Stimulated activated naive CD4-positive, alpha-beta T cell (primary cell): ENCODE data around the gene GDPD5.
"Not testable (repeated sequence)": the region's sequence is repeated elsewhere in the genome, so short reads cannot be mapped to it uniquely, and the experiment has no call there.

Source experiments
- DNase-seq, 6 experiments: peaks; one replicate each; lab custom pipeline; 2025; lab: John Stamatoyannopoulos, UW

Gene GDPD5

DNA sequence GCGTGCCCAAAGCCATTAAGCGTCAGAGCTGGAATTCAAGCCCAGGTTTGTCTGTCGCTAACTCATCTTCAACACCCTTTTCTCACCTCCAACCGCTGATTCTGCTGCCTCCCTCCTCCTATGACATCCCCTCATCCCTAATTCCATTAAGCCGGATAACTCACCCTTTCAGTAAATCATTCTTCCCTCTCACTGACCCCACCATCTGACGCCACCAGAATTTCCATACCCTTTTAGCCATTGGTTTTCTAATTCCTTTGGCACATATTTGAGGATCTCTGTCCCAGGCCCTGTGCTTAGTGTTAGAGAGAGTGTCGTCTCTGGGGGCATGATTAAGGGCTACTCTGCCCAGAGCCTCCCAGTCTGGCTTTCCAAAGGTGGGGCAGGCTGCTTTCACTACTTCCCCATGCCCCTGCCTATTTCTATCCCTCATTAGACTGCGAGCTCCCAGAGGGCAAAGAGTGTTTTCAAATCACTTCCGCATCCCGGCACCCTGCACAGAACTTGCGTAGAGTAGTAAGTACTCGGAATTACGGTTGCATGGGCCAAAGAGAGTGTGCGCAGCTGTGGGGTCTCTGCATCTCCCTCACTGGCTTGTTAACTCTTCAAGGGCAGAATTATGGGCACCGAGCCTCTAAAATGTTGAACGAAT is 96.6 kb downstream of the GDPD5 start:
- no peak for DNase-seq

DNA sequence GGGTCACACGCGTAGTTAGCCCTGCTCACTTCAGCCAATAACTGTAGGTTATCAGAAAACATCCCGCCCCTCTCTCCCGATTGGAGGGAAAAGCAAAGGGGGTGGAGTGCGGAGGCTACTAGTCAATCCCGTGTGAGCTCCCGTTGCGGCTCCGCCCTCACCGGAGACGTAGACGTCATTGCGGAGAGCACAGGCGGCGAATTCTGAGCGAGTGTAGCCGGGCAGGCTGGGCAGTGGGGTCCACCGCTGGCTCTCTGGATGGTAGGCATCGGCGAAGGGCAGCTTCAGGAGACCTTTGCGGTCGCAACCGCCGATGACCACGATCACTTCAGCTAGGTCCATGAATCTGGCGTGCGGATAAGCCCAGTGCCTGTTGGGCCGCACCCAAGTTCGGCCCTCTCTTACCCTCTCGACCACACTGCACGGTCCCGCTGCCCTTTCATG is 97.4 kb downstream of the GDPD5 start:
- peak; percentile 26 to 71 (median 38) for DNase-seq

DNA sequence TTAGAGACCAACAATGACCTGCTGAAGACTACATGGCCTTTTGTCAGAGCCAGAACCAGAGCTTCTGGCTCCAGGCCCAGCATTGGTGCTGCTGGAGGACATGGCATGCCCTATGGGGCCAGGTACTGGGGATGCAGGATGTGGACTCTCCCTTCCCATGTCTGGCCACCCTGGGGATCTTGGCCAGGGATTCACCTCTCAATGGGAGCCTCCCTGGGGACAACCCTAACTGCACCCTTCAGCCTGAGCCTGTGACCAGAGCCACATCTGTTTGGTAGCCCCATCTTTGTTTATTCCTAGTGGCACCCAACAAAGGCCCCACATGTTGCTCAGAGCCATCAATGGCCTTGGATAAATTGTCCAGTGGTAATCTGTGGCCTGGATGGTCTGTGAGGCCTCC is 98.6 kb downstream of the GDPD5 start:
- DNase-seq: no peak

- DNase-seq: no peak
Measured at GRCh38 chr11:75426720-75427086, 99.0 kb downstream of the GDPD5 start.

- no peak for DNase-seq
Measured at GRCh38 chr11:75425422-75425821, 100.3 kb downstream of the GDPD5 start.

GRCh38 chr11:75424396-75424795 is 101.3 kb downstream of the GDPD5 start:
- no peak for DNase-seq

- DNase-seq: no peak
Measured at GRCh38 chr11:75423721-75424120, 102.0 kb downstream of the GDPD5 start.

DNA sequence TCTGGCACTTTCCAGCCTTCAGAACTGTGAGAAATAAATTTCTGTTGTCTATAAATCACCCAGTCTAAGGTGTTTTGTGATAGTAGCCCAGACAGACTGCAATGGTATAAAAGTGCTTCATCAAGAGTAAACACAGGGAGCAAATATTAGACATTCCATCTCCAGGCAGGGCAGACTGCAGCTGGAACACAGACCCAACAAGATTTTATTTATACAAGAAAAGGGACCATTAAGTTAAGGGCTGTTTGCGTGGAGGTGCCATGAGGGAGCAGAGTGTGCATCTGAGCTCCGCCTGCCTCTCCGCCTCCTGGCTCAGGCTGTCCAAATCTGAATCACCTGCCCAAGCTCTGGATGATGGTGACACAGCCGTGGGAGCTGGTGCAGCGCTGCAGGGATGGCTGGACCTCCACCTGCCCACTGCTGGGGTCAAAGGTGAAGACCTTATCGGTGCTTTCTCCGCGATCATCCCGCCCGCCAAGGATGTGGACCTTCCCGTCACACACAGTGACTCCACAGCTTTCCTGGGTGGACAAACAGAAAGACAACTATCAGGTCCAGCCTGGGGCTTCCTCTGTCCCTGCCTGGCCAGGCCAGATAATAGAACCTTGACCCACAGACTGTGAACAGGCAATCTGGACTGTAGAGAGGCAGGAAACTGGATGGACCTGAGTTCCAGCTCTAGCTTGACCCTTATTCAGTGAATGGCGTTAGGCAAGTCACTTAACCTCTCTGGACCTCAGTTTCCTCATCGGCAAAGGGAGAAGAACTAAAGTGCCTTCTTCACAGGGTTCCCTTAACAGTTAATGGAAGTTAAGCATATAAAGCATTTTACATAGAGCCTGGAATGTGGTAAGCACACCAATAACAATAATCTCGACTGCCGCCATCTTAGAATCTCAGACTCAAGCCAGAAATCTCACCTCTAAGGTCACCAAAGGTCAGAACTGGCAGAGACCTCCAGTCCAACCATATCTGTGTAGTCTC is 103.2 kb downstream of the GDPD5 start:
- no peak for DNase-seq

GRCh38 chr11:75421902-75422247 is 103.9 kb downstream of the GDPD5 start:
- DNase-seq: no peak

- no peak for DNase-seq
Measured at GRCh38 chr11:75421035-75421602, 104.6 kb downstream of the GDPD5 start.

DNA sequence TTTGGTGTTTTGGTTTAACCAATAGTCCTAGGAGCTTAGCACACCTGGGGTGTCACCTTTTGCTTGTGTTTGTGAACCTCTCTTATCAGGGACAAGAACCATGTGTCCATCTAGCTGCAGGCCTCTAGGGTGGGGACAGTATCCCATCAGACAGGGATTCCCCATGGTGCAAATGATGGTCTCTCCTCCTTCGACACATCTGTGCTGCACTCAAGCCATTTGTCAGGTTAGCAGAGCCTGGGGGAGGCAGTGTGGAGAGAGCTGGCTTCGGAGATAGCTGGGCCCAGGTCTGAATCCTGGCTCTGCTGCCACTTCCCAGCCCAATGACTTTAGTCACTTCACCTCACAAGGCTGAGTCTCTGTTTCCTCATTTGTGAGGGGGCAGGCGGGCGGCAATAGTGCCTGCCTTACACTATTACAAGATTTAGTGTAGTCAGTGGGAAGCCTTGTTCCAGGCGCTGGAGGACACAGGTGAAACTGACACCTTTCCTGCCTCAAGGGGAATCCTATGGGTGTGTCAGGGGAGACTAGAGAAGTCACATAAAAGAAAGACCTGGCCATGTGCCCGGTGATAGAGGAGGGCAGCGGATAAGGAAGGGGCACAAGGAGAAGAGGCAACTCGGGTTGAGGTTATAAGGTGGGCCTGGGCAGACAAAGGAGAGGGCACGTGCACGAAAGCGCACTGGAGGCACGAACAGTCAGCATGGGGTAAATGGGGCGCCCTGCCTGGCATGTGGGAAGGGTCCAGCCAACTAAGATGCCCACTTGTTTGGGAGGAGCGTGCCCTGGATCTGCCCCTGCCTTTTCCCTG is 105.3 kb downstream of the GDPD5 start:
- DNase-seq: no peak

DNA sequence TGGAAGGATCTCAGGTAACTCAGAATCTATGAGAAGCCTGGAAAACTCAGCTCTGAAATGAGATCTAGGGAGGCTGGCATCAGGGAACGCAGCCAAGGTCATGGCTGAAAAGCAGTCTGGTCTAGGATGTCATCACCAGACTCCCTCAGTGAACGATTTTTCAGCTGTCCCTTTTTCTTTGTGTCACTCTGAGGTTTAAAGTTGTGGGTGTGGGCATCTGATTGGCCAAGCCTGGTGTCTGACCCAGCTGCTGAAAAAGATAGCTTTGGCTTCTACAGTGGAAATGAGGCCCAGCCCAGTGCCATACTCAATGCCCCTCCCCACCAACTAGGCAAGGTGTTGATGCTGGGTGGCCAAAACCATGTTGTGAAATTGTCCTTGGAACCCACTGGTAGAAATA is 111.9 kb downstream of the GDPD5 start:
- DNase-seq: no peak

GRCh38 chr11:75413146-75413545 is 112.6 kb downstream of the GDPD5 start:
- DNase-seq: not testable (repeated sequence)

- not testable (repeated sequence) for DNase-seq
Measured at GRCh38 chr11:75409971-75410370, 115.8 kb downstream of the GDPD5 start.

DNA sequence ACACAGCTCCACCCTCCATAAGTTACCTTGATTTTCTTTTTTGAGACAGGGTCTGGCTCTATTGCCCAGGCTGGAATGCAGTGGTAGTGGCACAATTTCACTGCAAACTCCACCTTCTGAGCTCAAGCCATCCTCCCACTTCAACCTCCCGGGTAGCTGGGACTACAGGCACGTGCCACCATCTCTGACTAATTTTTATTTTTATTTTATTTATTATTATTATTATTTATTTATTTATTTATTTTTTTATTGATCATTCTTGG is 116.9 kb downstream of the GDPD5 start:
- no peak for DNase-seq

DNA sequence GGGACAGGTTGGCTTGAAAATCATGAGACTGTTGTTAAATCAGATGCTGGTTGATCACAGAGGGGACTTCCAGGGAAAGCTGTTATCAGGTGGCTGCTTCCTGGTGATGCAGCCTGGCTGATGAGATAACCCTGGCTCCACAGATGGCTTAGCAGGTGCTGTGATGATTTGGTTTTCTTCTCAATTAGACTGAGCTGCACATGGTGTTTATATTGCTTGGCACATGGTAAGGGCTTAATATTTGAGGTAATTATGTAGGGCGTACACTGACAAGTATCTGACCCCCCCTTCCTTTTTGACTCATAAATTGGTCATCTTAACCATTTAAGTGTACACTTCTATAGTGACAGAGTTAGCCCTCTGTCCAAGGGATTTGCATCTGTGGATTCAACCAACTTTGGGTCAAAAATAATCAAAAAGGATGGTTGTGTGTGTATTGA is 119.4 kb downstream of the GDPD5 start:
- no peak for DNase-seq

- no peak for DNase-seq
Measured at GRCh38 chr11:75403983-75404658, 121.6 kb downstream of the GDPD5 start.

DNA sequence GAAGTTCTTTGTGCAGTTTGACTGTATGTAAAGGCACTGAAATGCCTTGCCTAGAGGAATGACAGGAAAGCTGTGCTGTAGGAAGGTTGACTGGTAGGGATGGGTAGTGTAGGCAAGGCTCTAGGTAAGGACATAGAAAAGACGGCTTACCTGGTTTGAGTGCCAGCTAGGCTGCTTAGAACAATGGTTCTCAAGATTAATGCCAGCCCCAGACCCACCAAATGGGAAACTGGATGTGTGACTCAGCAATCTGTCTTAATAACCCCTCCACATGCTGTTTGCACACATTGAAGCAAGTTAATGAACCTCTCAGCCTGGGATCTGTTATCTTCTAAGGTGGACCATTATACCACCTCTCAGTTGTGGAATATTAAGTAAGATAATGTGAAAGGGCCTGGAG is 122.7 kb downstream of the GDPD5 start:
- no peak for DNase-seq

GRCh38 chr11:75402002-75402773 is 123.6 kb downstream of the GDPD5 start:
- no peak for DNase-seq

GRCh38 chr11:75400146-75400865 is 125.4 kb downstream of the GDPD5 start:
- DNase-seq: peak in 3 of 6 experiments; percentile 15 to 67 (median 62)
